ENCODE results near the gene ZDHHC14.

DNA sequence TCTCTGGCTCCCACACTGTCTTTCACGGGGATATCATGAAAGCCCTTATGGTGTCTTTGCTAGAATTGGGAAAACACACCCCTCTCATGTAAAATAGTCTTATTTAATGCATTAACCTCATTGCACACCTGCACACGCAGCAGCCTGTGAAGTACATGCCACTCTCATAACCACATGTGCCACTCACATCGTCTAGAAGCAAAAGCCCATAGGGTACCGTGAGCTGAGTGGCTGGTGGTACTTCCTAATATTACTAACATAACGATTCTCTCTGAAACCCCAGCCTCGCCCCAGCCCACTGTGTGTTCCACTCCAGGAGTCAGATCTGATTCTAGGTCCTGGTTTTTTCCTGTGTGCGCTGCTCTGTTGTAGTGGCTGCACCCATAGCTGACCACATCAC is 48.2 kb upstream of the ZDHHC14 start:
- TF ChIP-seq, protein P1, sequence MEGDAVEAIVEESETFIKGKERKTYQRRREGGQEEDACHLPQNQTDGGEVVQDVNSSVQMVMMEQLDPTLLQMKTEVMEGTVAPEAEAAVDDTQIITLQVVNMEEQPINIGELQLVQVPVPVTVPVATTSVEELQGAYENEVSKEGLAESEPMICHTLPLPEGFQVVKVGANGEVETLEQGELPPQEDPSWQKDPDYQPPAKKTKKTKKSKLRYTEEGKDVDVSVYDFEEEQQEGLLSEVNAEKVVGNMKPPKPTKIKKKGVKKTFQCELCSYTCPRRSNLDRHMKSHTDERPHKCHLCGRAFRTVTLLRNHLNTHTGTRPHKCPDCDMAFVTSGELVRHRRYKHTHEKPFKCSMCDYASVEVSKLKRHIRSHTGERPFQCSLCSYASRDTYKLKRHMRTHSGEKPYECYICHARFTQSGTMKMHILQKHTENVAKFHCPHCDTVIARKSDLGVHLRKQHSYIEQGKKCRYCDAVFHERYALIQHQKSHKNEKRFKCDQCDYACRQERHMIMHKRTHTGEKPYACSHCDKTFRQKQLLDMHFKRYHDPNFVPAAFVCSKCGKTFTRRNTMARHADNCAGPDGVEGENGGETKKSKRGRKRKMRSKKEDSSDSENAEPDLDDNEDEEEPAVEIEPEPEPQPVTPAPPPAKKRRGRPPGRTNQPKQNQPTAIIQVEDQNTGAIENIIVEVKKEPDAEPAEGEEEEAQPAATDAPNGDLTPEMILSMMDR (optimal IDR thresholded peaks at IDR 0.05 in 1 of 3, IDR thresholded peaks at IDR 0.05 in 1 of 3, conservative IDR thresholded peaks at IDR 0.05 in 1 of 3; ENCODE audit: extremely low read depth in 1 of 3, insufficient read depth in 2 of 3, low read length in 3 of 3) = no peak
- TF ChIP-seq EZH2 (IDR thresholded peaks at IDR 0.05; ENCODE audit: low read length) = no peak
